ENCODE results near the gene NEU1. TPM values are rescaled to one million over a fixed set of nuclear protein-coding genes. Genes with fewer than 3 reads are reported as not detected.
A peak's percentile ranks its signal among the peaks of the same experiment; 100 is the strongest.

The NEU1 gene
- total and polyA plus RNA-seq, 8 donors: 19.0 to 38.5 (median 24.6) TPM

DNA sequence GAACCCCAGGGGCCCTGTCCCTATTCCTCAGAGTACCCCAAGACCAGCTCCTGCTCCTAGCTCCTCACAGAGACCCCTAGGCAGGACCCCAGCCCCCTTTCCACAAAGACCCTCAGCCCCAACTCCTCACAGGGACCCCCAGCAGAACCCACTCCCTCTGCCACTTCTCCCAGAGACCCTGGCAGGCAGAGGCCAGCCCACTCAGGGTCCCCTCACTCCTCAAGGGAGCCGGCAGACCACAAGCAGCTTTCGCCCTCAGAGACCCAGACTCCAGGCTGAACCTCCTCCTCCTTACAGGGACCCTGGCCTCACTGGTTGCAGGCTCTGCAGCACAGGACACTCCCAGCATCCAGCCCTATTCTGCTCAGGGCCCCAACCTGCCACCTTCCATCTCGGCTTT lies 15.6 kb upstream of the NEU1 start:
- Histone ChIP-seq H3K36me3 (peaks cover 0 to 16% (median 7%) of the 10 kb centered on the region in 3 donors), H3K4me3 (peak overlapping the region in 3 of 4 donors; percentile 20 to 36 (median 26)), H3K27me3 (no peaks in the 10 kb centered on the region), H3K9me3 (no peaks in the 10 kb centered on the region), H3K4me1 (peaks cover 0 to 19% (median 6%) of the 10 kb centered on the region in 3 donors), H3K27ac (peak overlapping the region; percentile 11 to 78 (median 45))
- TF ChIP-seq, protein P1, sequence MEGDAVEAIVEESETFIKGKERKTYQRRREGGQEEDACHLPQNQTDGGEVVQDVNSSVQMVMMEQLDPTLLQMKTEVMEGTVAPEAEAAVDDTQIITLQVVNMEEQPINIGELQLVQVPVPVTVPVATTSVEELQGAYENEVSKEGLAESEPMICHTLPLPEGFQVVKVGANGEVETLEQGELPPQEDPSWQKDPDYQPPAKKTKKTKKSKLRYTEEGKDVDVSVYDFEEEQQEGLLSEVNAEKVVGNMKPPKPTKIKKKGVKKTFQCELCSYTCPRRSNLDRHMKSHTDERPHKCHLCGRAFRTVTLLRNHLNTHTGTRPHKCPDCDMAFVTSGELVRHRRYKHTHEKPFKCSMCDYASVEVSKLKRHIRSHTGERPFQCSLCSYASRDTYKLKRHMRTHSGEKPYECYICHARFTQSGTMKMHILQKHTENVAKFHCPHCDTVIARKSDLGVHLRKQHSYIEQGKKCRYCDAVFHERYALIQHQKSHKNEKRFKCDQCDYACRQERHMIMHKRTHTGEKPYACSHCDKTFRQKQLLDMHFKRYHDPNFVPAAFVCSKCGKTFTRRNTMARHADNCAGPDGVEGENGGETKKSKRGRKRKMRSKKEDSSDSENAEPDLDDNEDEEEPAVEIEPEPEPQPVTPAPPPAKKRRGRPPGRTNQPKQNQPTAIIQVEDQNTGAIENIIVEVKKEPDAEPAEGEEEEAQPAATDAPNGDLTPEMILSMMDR (IDR thresholded peaks at IDR 0.05): no peak
- peak in 2 of 4 donors; percentile 4 to 6 for ATAC-seq
- WGBS, 2 donors: 83% methylated on average over 3 of the region's 3 CpGs
- peak in 1 of 6 donors; percentile 16 for DNase-seq
- no peak for FAIRE-seq
- intact Hi-C loops (cut with DNase I): no loop called here

DNA sequence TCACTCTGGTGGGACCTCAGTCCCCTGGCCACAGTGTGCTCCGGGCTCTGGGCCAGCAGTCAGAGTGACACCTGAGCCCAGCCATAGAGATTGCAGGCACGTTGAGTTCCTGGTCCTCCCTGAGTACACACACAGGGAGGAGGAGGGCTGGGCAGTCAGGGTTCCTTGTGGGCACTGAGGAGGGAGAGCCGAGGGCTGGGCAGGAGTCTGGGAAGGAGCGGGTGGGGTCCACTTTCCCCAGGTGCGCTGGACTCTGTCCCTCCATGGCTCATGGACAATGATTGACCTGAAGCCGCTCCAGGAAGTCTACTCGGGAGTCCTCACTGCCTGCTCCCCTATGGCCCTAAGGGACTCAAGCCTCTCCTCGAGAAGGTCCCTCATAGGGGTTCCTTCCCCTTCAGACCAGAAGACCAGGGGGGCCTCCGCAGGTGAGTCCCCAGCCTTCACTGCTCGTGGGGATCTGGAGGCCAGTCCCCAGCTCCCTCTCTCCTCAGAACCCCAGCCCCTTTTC lies 15.1 kb upstream of the NEU1 start:
- Histone ChIP-seq H3K9me3 (no peaks in the 10 kb centered on the region), H3K4me3 (peak overlapping the region in 1 of 4 donors; percentile 36), H3K36me3 (peaks cover 0 to 11% (median 7%) of the 10 kb centered on the region in 3 donors), H3K4me1 (peaks cover 0 to 19% (median 6%) of the 10 kb centered on the region in 3 donors), H3K27ac (peak overlapping the region; percentile 11 to 78 (median 45)), H3K27me3 (no peaks in the 10 kb centered on the region)
- DNase-seq (peak in 5 of 6 donors; percentile 51 to 85 (median 73)), FAIRE-seq (no peak), ATAC-seq (peak; percentile 80 to 91 (median 88))
- TF ChIP-seq, protein P1 (IDR thresholded peaks at IDR 0.05): no peak
- 38 to 44% methylated on average over 9 to 10 of the region's 10 CpGs for WGBS, 2 donors
- intact Hi-C loops (cut with DNase I): no loop called here

DNA sequence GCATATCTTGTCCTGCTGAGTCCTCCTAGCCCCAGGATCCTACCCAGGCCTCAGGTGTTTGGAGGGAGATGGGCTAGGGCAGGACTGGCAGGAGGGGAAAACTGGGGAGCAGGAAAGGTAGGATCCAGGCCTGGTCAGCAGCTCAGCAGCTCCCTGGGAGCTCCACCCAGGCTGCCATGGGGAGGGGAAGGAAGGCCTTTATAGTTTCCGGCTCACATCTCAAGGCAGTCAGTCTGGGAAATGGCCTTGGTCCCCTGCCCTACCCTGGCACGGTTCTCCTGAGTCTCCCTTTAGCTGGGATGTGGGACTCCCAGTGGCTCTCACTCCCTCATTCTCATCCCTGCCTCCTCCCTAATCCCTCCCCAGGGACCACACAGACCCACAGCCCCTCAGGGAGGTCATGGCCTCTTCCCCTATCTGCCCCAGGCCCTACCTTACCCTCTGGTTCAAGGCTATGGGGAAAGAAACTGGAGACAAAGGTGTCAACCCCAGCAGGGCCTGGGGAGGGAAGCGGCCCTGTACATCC lies 14.6 kb upstream of the NEU1 start:
- peak overlapping the region; percentile 11 to 78 (median 45) for H3K27ac ChIP-seq
- H3K4me3 ChIP-seq: no peak overlapping the region
- intact Hi-C loops (cut with DNase I): no loop called here
- WGBS, 2 donors: 26 to 43% methylated on average over 3 of the region's 3 CpGs
- H3K27me3 ChIP-seq: no peaks in the 10 kb centered on the region
- H3K36me3 ChIP-seq: peaks cover 0 to 7% (median 5%) of the 10 kb centered on the region in 3 donors
- peak in 4 of 6 donors; percentile 34 to 61 (median 44) for DNase-seq
- FAIRE-seq: no peak
- peak; percentile 24 to 76 (median 67) for ATAC-seq
- peaks cover 0 to 19% (median 6%) of the 10 kb centered on the region in 3 donors for H3K4me1 ChIP-seq
- TF ChIP-seq, protein P1 (IDR thresholded peaks at IDR 0.05): no peak
- no peaks in the 10 kb centered on the region for H3K9me3 ChIP-seq

DNA sequence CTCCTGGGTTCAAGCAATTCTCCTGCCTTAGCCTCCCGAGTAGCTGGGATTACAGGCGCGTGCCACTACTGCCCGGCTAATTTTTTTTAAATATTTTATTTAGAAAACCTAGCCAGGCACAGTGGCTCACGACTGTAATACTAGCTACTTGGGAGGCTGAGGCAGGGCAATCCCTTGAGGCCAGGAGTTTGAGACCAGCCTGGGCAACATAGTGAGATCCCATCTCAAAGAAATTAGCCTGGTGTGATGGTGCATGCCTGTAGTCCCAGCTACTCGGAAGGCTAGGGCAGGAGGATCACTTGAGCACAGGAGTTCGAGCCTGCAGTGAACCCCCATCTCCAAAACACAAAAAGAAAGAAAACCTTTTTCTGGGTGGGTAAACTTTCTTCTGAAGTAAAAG lies 13.7 kb upstream of the NEU1 start:
- Histone ChIP-seq H3K9me3 (no peaks in the 10 kb centered on the region), H3K36me3 (peaks cover 0 to 7% (median 2%) of the 10 kb centered on the region in 3 donors), H3K27ac (no peak overlapping the region), H3K4me1 (peaks cover 0 to 19% (median 6%) of the 10 kb centered on the region in 3 donors), H3K4me3 (no peak overlapping the region), H3K27me3 (no peaks in the 10 kb centered on the region)
- DNase-seq (peak in 1 of 6 donors; percentile 0), ATAC-seq (no peak), FAIRE-seq (no peak)
- intact Hi-C loops (cut with DNase I): no loop called here
- WGBS, 2 donors: 87 to 95% methylated on average over 7 of the region's 7 CpGs
- TF ChIP-seq, protein P1 (IDR thresholded peaks at IDR 0.05): no peak

DNA sequence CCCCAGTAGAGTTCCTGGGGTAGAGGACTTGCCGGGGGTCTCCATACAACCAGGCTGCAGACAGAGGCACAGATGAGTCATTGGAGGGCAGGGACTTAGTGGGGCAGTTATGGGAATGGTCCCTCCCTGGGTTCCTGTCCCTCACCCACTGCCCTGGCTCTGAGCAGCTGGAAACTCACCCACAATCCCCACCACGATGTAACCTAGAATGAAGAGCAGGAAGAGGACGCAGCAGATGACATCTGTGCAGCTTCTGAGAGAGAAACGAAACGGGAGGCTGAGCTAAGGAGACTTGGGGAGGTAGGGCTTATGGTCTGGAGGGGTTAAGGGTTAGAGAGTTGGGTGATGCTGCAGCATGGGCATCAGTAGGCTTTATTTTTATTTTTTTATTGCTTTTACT lies 13.3 kb upstream of the NEU1 start:
- intact Hi-C loops (cut with DNase I): no loop called here
- H3K27ac ChIP-seq: no peak overlapping the region
- TF ChIP-seq, protein P1 (IDR thresholded peaks at IDR 0.05): no peak
- peaks cover 0 to 19% (median 6%) of the 10 kb centered on the region in 3 donors for H3K4me1 ChIP-seq
- no peaks in the 10 kb centered on the region for H3K27me3 ChIP-seq
- no peak overlapping the region for H3K4me3 ChIP-seq
- 64 to 77% methylated on average over 5 of the region's 5 CpGs for WGBS, 2 donors
- H3K36me3 ChIP-seq: peaks cover 0 to 5% (median 0%) of the 10 kb centered on the region in 3 donors
- FAIRE-seq (no peak), DNase-seq (no peak), ATAC-seq (no peak)
- H3K9me3 ChIP-seq: no peaks in the 10 kb centered on the region
